K562 (cell line): ENCODE measurements around the gene SMIM11. TPM values are rescaled to one million over a fixed set of nuclear protein-coding genes. Genes with fewer than 3 reads are reported as not detected.

Experiments used
- ATAC-seq: fragments of 200-7000 bp; cut with Tn5 transposase; 3 replicates; pipeline ENCODE4 v1.9.1; 2020; ENCODE audit warnings: moderate library complexity
- BruUV-seq: library from RNA; stranded (reverse); fragments of 400-500 nt; replicated peaks from 2 replicates; lab custom pipeline; 2021; lab: Mats Ljungman, UMichigan
- CTCF ChIA-PET: fragments of 300-600 bp; formaldehyde crosslinking; extraction: SDS; loops from one replicate; lab custom pipeline; 2021; ENCODE audit warnings: low intra/inter-chr PET ratio; lab: Yijun Ruan, JAX
- POLR2A ChIA-PET: fragments of 300-600, 350-650 bp; sonication (Branson Sonifier 250); formaldehyde crosslinking; extraction: SDS; loops from one replicate; lab custom pipeline; 2021; ENCODE audit warnings: antibody characterized with exemption, inconsistent platforms; lab: Yijun Ruan, JAX
- DNase-seq, 4 experiments: peaks; one replicate each; pipeline versions ENCODE4 v3.0.0 to v3.0.0-alpha.2; 2011 to 2018; ENCODE audit warnings: low spot score in 3 of 4, mixed read lengths in 3 of 4; ENCODE audit errors: extremely low read depth in 1 of 4
- FAIRE-seq: peaks from 2 replicates; lab custom pipeline; 2011; peaks lifted over from hg19 to GRCh38; lab: Jason Lieb, UNC
- H2AFZ ChIP-seq: 2 replicates; pipeline ENCODE4 v1.6.0; 2011; ENCODE audit warnings: low read depth, low read length, control low read depth, inconsistent platforms
- H3K27ac ChIP-seq: fragments of 200-600 bp; 3 replicates; pipeline ENCODE4 v1.8.0; 2011; ENCODE audit warnings: low read depth, mild to moderate bottlenecking, control low read depth, inconsistent platforms, low read length, moderate library complexity, mixed read lengths; ENCODE audit errors: extremely low read depth
- H3K27me3 ChIP-seq, 2 experiments: fragments of 300-600 bp in 1 of 2; 2 replicates in 1 of 2; 3 replicates in 1 of 2; pipeline versions ENCODE4 v1.6.0 to v1.8.0; 2011; ENCODE audit warnings: inconsistent platforms in 2 of 2, low read length in 2 of 2, mild to moderate bottlenecking in 1 of 2, mixed read lengths in 1 of 2, moderate library complexity in 1 of 2; ENCODE audit not compliant: control insufficient read depth in 2 of 2, insufficient read depth in 2 of 2
- H3K36me3 ChIP-seq: fragments of 300-600 bp; 3 replicates; pipeline ENCODE4 v1.8.0; 2011; ENCODE audit warnings: mild to moderate bottlenecking, low read length, inconsistent platforms; ENCODE audit not compliant: control insufficient read depth, insufficient read depth
- H3K4me1 ChIP-seq, 2 experiments: fragments of 200-600 bp in 1 of 2; replicated peaks in 1 of 2; 2 replicates in 1 of 2; 3 replicates in 1 of 2; pipeline versions ENCODE4 v1.5.1 to v1.8.0; 2011; ENCODE audit warnings: inconsistent platforms in 2 of 2, low read length in 2 of 2, mild to moderate bottlenecking in 1 of 2, mixed read lengths in 1 of 2, moderate library complexity in 1 of 2; ENCODE audit not compliant: control insufficient read depth in 2 of 2, insufficient read depth in 2 of 2
- H3K4me2 ChIP-seq: 2 replicates; pipeline ENCODE4 v1.6.1; 2011; ENCODE audit warnings: low read length, control low read depth, inconsistent platforms, mixed read lengths; ENCODE audit not compliant: insufficient read depth
- H3K4me3 ChIP-seq: fragments of 200-600 bp; sonication (generic), shearing (Covaris generic); 2 replicates; pipeline ENCODE4 v1.5.1; 2016; ENCODE audit warnings: control low read depth, inconsistent platforms
- H3K79me2 ChIP-seq: fragments of 200-600 bp; 3 replicates; pipeline ENCODE4 v1.8.0; 2011; ENCODE audit warnings: low read length, inconsistent platforms; ENCODE audit not compliant: control insufficient read depth, insufficient read depth
- H3K9ac ChIP-seq, 2 experiments: 2 replicates each; pipeline versions ENCODE4 v1.6.0 to v1.6.1; 2011; ENCODE audit warnings: low read depth in 2 of 2, low read length in 2 of 2, control low read depth in 1 of 2, inconsistent platforms in 1 of 2, mild to moderate bottlenecking in 1 of 2, mixed read lengths in 1 of 2; ENCODE audit not compliant: insufficient read depth in 1 of 2
- H3K9me1 ChIP-seq: one replicate; pipeline ENCODE4 v1.6.0; 2011; ENCODE audit warnings: inconsistent platforms, mild to moderate bottlenecking, low read length, moderate library complexity; ENCODE audit not compliant: control insufficient read depth, insufficient read depth
- H3K9me3 ChIP-seq: replicated peaks from 2 replicates; pipeline ENCODE4 v1.5.1; 2011; ENCODE audit warnings: low read depth, low read length, inconsistent platforms; ENCODE audit not compliant: control insufficient read depth, insufficient read depth
- H4K20me1 ChIP-seq: replicated peaks from 2 replicates; pipeline ENCODE4 v1.6.1; 2011; ENCODE audit warnings: low read length, inconsistent platforms, mixed read lengths; ENCODE audit not compliant: control insufficient read depth, insufficient read depth
- KAT8 ChIP-seq: fragments of 450-650 bp; IDR thresholded peaks from 2 replicates; pipeline ENCODE4 v1.6.1; 2016; ENCODE audit warnings: low read depth, mild to moderate bottlenecking
- PHF20 ChIP-seq: fragments of 450-650 bp; IDR thresholded peaks from 2 replicates; pipeline ENCODE4 v1.6.1; 2018; ENCODE audit not compliant: partially characterized antibody
- PML ChIP-seq: IDR thresholded peaks from 2 replicates; pipeline ENCODE4 v1.6.1; 2012; ENCODE audit warnings: low read length, inconsistent platforms
- ZNF133 ChIP-seq: fragments of 250-450 bp; sonication (Bioruptor Pico); IDR thresholded peaks from 2 replicates; pipeline ENCODE4 v1.4.0; 2020; ENCODE audit warnings: mild to moderate bottlenecking
- WGBS: fragments of 100-300 bp; shearing (Covaris generic); methylation state at CpG from one replicate; pipeline ENCODE4 v1.1.6; 2016; ENCODE audit warnings: low coverage, mixed read lengths; ENCODE audit not compliant: insufficient coverage; ENCODE audit errors: missing lambda C conversion rate; 5-methylcytosine and 5-hydroxymethylcytosine counted together
- in situ Hi-C: fragments of 300-500 bp; cut with MboI; formaldehyde crosslinking; loops from 4 replicates; pipeline ENCODE4 v1.15.0; 2018; ENCODE audit warnings: inconsistent platforms, mixed read lengths
- intact Hi-C: fragments of 100-400 bp; cut with micrococcal nuclease; formaldehyde crosslinking; loops from 2 replicates; pipeline ENCODE4 v1.14.2; 2022
- polyA plus RNA-seq, 8 experiments: library from polyadenylated mRNA; depleted of rRNA in 4 of 8; stranded (reverse) in 5 of 8; unstranded in 3 of 8; fragments of >200 nt; fragmentation: Nextera tagmentation in 2 of 8; fragmentation: Illumina TruSeq in 1 of 8; extraction: Ambion mirVana in 2 of 8; extraction: Trizol in 1 of 8; gene quantifications; 2 replicates each; pipeline versions ENCODE4 v1.2.1 to v1.2.3, GENCODE V29; 2011 to 2014; ENCODE audit warnings: inconsistent platforms in 1 of 8, missing spikeins in 1 of 8
- total RNA-seq, 7 experiments: library from RNA; depleted of rRNA in 6 of 7; stranded (reverse); fragments of >200 nt in 6 of 7; fragmentation: Illumina TruSeq in 2 of 7; extraction: Trizol in 2 of 7; gene quantifications; 2 replicates each; pipeline versions ENCODE4 v1.2.1 to v1.2.3, GENCODE V29; 2011 to 2021; ENCODE audit warnings: low replicate concordance in 1 of 7
- TF ChIP-seq, protein P1 (sequence below): sonication (generic); formaldehyde crosslinking; IDR thresholded peaks from 2 replicates; pipeline ENCODE4 v1.8.0; 2023; ENCODE audit warnings: mild to moderate bottlenecking, missing genetic modification reagents

Gene SMIM11
- total and polyA plus RNA-seq, 9 of the 15 experiments (the other 6 are each of a cell fraction or from before 2014, with no cell fraction given) = 3.9 to 113 (median 25.5) TPM

- H3K4me3 ChIP-seq = no peak overlapping the region
- H3K36me3 ChIP-seq = no peaks in the 10 kb centered on the region
- H3K9me3 ChIP-seq = no peaks in the 10 kb centered on the region
- no peak overlapping the region for H3K9ac ChIP-seq
- H3K9me1 ChIP-seq = no peaks in the 10 kb centered on the region
- no peak overlapping the region for H2AFZ ChIP-seq
- BruUV-seq = no TSS peak
- H3K79me2 ChIP-seq = no peaks in the 10 kb centered on the region
- no peaks in the 10 kb centered on the region for H4K20me1 ChIP-seq
- DNase-seq (no peak), FAIRE-seq (no peak), ATAC-seq (no peak)
- 3% methylated on average over 5 of the region's 5 CpGs for WGBS
- intact Hi-C loops (no loop called here), in situ Hi-C loops (no loop called here)
- H3K4me1 ChIP-seq = no peaks in the 10 kb centered on the region
- no peak overlapping the region for H3K27ac ChIP-seq
- TF ChIP-seq KAT8 = no peak
- no peak for TF ChIP-seq ZNF133 (CRISPR knock-in tag)
- TF ChIP-seq PHF20 = no peak
- TF ChIP-seq PML = no peak
- TF ChIP-seq, protein P1, sequence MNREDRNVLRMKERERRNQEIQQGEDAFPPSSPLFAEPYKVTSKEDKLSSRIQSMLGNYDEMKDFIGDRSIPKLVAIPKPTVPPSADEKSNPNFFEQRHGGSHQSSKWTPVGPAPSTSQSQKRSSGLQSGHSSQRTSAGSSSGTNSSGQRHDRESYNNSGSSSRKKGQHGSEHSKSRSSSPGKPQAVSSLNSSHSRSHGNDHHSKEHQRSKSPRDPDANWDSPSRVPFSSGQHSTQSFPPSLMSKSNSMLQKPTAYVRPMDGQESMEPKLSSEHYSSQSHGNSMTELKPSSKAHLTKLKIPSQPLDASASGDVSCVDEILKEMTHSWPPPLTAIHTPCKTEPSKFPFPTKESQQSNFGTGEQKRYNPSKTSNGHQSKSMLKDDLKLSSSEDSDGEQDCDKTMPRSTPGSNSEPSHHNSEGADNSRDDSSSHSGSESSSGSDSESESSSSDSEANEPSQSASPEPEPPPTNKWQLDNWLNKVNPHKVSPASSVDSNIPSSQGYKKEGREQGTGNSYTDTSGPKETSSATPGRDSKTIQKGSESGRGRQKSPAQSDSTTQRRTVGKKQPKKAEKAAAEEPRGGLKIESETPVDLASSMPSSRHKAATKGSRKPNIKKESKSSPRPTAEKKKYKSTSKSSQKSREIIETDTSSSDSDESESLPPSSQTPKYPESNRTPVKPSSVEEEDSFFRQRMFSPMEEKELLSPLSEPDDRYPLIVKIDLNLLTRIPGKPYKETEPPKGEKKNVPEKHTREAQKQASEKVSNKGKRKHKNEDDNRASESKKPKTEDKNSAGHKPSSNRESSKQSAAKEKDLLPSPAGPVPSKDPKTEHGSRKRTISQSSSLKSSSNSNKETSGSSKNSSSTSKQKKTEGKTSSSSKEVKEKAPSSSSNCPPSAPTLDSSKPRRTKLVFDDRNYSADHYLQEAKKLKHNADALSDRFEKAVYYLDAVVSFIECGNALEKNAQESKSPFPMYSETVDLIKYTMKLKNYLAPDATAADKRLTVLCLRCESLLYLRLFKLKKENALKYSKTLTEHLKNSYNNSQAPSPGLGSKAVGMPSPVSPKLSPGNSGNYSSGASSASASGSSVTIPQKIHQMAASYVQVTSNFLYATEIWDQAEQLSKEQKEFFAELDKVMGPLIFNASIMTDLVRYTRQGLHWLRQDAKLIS (CRISPR knock-in tag) = no peak
- H3K27me3 ChIP-seq = peaks cover 48 to 51% of the 10 kb centered on the region in 2 experiments
- no peak overlapping the region for H3K4me2 ChIP-seq
- ChIA-PET POLR2A (interaction anchor here (0.7 kb wide), 1 partner anchor 258 kb away, joined by 3 read pairs; no protein-coding TSS in a partner anchor), CTCF (no interaction called here)
These were observed 30.7 kb upstream of the SMIM11 start for GRCh38 chr21:34344584-34344983.
